GM12892 (cell line): ENCODE results near the gene COX5A. TPM values are rescaled to one million over a fixed set of nuclear protein-coding genes. Genes with fewer than 3 reads are reported as not detected.

Experiments used
- DNase-seq: peaks from one replicate; pipeline ENCODE4 v3.0.0; 2011; ENCODE audit not compliant: insufficient read length
- FAIRE-seq: peaks from 2 replicates; lab custom pipeline; 2011; peaks lifted over from hg19 to GRCh38; lab: Jason Lieb, UNC
- POLR2A ChIP-seq: IDR thresholded peaks from 2 replicates; pipeline ENCODE4 v1.6.1; 2011; ENCODE audit warnings: low read depth, low read length, control low read depth
- POLR2AphosphoS5 ChIP-seq: IDR thresholded peaks from 2 replicates; pipeline ENCODE4 v1.6.1; 2011; ENCODE audit warnings: low read depth, low read length, control low read depth
- TAF1 ChIP-seq: IDR thresholded peaks from 2 replicates; pipeline ENCODE4 v1.6.1; 2011; ENCODE audit warnings: low read depth, mild to moderate bottlenecking, control low read depth, low read length, borderline replicate concordance
- polyA plus RNA-seq: library from polyadenylated mRNA; unstranded; fragments of >200 nt; gene quantifications from one replicate; pipeline ENCODE4 v1.2.1, GENCODE V29; 2012; ENCODE audit warnings: missing spikeins, inconsistent platforms; ENCODE audit not compliant: missing spikeins

COX5A gene
- 404 TPM for polyA plus RNA-seq

GRCh38 chr15:74937590-74938371 is at the start of gene COX5A:
Gene COX5A, minus strand, starts transcription at chr15:74938073. Its CDS starts 59 bp downstream, at chr15:74938014.
- peak; percentile 65; the same call in 1 of the 2 replicates for TF ChIP-seq TAF1
- TF ChIP-seq POLR2AphosphoS5: peak; percentile 79
- peak; percentile 90 for TF ChIP-seq POLR2A
- DNase-seq (peak; percentile 76), FAIRE-seq (peak; percentile 97)

- DNase-seq: no peak
- FAIRE-seq: no peak
- no peak for TF ChIP-seq TAF1
- no peak for TF ChIP-seq POLR2AphosphoS5
- TF ChIP-seq POLR2A: no peak
Measured at GRCh38 chr15:74983725-74984231, 45.9 kb upstream of the COX5A start.

- DNase-seq (no peak), FAIRE-seq (no peak)
- TF ChIP-seq TAF1: no peak
- no peak for TF ChIP-seq POLR2A
- no peak for TF ChIP-seq POLR2AphosphoS5
Measured at GRCh38 chr15:74982183-74982582, 44.3 kb upstream of the COX5A start.

DNA sequence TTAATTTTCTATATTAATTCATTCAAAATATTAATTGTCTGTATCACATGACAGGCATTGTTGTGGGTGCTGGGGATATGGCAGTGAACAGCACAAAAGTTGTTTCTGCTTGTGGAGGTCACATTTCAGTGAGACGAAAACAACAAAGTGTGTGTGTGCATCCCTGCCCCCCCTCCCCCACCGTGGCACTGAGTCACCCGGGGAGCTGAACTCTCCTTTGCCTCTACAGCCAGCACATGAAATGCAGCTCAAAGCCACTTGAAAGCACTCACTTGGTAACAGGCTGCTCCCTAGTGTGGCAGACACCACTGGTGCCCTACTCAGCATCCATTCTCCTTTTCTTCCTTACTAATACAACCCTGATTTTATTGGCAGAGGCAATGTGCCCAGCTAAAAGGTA is 40.6 kb upstream of the COX5A start:
- FAIRE-seq (no peak), DNase-seq (no peak)
- TF ChIP-seq TAF1 (no peak), POLR2AphosphoS5 (no peak), POLR2A (no peak)

- FAIRE-seq (no peak), DNase-seq (no peak)
- no peak for TF ChIP-seq TAF1
- no peak for TF ChIP-seq POLR2AphosphoS5
- no peak for TF ChIP-seq POLR2A
Measured at GRCh38 chr15:74978077-74978476, 40.2 kb upstream of the COX5A start.

DNA sequence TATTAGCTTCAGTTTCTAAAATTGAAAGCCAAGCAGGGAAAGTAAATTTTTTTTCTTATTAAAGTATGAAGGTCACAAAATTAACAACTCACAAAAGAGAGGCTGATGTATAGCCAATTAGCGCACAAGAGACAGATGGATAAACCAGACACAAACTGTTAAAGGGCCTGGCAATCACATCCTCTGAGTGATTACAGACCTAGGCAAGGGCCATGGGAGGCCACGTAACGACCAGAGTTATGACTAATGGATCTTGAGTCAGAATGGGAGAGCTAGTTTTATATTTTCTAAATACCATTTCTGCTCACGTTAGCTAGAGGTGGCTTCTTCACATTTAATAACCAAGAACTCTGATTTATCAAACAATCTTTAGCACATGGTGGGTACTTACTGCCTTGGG is 39.7 kb upstream of the COX5A start:
- FAIRE-seq: no peak
- no peak for DNase-seq
- no peak for TF ChIP-seq TAF1
- TF ChIP-seq POLR2A: no peak
- no peak for TF ChIP-seq POLR2AphosphoS5

GRCh38 chr15:74976159-74976558 is 38.3 kb upstream of the COX5A start:
- TF ChIP-seq POLR2AphosphoS5 (no peak), TAF1 (no peak), POLR2A (no peak)
- FAIRE-seq: no peak
- no peak for DNase-seq

- DNase-seq (no peak), FAIRE-seq (no peak)
- TF ChIP-seq TAF1 (no peak), POLR2A (no peak), POLR2AphosphoS5 (no peak)
Measured at GRCh38 chr15:74967670-74968069, 29.8 kb upstream of the COX5A start.

DNA sequence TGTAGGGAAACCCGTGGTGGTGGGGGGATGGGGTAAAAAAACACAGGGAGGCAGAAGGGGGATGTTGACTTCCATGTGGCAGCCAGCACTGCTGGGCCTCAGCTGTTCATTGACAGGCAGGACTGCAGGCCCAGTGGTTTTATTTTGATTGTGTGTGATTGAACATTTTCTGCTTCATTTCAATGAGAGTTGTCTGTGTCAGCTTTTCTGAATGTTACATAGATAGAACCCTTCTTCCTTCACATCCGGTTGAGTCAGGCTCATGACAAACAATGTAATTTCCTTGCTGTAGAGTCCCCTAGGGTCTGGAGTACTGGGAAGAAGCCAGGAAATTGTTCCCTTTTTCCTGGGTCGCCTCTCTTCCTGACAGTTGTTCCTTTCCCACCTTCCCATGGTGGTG is 26.9 kb upstream of the COX5A start:
- FAIRE-seq: no peak

GRCh38 chr15:74963213-74963612 is 25.3 kb upstream of the COX5A start:
- no peak for TF ChIP-seq TAF1
- no peak for TF ChIP-seq POLR2AphosphoS5
- TF ChIP-seq POLR2A: no peak
- FAIRE-seq (no peak), DNase-seq (no peak)

More for the DNA sequence above, 26.9 kb upstream of the COX5A start:
- DNase-seq: no peak
- TF ChIP-seq POLR2A (no peak), POLR2AphosphoS5 (no peak), TAF1 (no peak)

DNA sequence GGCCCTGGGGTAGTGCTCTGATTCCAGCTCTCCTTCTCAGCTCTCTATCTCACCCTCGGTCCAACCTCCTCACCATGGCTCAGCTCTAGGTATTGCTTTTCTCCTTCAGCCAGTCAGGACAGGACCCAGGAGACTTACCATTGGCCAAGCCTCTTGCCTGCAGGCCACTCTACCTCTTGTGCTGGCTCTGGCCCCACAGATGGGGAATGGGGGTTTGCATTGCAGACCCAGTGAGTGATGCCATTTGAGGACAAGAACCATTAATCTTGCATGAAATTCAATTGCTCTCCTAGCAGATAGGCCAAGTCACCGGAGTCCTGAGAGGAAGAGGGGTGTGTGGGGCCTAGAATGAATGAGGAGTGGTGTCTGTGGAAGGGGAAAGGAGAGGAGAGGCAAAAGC is 24.8 kb upstream of the COX5A start:
- no peak for DNase-seq
- FAIRE-seq: no peak
- TF ChIP-seq POLR2A: no peak
- no peak for TF ChIP-seq POLR2AphosphoS5
- TF ChIP-seq TAF1: no peak

DNA sequence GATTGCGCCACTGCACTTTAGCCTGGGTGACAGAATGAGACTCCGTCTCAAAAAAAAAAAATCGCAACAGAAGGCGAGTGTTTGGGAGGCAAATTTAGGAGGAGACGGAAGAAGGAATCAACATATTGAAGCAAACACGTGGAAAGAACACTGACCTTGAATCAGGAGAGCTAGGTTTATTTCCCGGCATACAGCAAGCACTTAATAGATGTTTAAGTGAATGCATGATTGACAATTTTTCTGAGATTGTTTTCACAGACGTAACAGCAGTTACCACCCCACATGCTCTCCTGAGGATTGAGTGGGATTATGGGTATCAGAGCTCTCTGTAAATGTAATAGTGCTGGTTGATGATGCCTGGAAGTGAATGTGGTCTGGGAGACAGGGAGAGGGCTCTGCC is 24.3 kb upstream of the COX5A start:
- FAIRE-seq: no peak
- DNase-seq: no peak
- TF ChIP-seq POLR2A (no peak), POLR2AphosphoS5 (no peak), TAF1 (no peak)
